Right lobe of liver (tissue), 4 donors: ENCODE measurements around the gene ADGRD1.

Experiments used
- POLR2A ChIP-seq: fragments of 450-650 bp; IDR thresholded peaks from one replicate; pipeline ENCODE4 v1.6.1; 2017; ENCODE audit warnings: antibody characterized with exemption, mild to moderate bottlenecking
- TF ChIP-seq, protein P1 (sequence below), 4 donors: fragments of 200-600 bp in 3 of 4; fragments of 450-650 bp in 1 of 4; IDR thresholded peaks; one replicate each; pipeline versions ENCODE4 v1.5.1 to v1.8.0; 2016 to 2022; ENCODE audit warnings: antibody characterized with exemption in 4 of 4, mild to moderate bottlenecking in 2 of 4
- donor health status: DM: no; HTN: no; CAD: no.
- donor health status: DM: no; HTN: no; CAD: no.
- donor health status: DM: no; HTN: yes; CAD: no.

DNA sequence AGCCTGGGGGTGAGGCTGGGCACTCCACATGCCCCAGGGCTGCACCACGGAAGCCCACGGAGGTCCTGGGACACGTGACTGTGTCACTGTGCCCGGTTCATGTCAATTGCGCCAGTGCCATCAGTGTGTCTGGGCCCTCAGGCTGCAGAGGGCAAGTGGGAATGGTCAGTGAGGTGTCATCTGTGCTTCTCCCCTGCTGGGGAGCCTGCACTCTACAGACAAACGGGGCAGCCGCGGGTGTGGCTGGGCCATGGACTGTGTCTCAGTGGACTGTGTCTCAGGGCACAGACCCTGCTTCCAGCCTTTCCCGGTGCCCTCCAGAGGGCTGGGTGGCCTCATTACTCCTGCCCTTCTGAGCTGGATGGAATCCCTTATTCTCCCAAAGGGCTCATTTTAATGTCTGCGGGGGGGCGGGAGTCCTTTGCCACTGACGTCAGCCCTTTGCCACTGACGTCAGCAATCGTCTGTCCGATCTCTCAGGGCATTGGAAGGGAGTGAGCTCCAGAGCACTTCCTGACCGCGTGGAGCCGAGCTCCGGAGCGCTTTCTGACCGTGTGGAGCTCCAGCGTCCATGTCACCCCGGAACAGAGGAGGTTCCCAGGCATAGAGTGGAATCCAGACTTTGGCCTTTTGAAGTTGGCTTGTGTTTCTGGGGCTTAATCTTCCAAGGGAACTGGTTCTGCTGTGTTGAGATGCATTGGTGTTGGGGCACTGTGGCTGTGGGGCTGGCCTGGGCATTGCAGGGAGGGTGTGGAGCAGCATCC, 72.4 kb downstream of the ADGRD1 start:
- TF ChIP-seq, protein P1, sequence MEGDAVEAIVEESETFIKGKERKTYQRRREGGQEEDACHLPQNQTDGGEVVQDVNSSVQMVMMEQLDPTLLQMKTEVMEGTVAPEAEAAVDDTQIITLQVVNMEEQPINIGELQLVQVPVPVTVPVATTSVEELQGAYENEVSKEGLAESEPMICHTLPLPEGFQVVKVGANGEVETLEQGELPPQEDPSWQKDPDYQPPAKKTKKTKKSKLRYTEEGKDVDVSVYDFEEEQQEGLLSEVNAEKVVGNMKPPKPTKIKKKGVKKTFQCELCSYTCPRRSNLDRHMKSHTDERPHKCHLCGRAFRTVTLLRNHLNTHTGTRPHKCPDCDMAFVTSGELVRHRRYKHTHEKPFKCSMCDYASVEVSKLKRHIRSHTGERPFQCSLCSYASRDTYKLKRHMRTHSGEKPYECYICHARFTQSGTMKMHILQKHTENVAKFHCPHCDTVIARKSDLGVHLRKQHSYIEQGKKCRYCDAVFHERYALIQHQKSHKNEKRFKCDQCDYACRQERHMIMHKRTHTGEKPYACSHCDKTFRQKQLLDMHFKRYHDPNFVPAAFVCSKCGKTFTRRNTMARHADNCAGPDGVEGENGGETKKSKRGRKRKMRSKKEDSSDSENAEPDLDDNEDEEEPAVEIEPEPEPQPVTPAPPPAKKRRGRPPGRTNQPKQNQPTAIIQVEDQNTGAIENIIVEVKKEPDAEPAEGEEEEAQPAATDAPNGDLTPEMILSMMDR (IDR thresholded peaks at IDR 0.05): no peak
- TF ChIP-seq POLR2A: no peak
